Spleen (tissue), 7 donors: ENCODE measurements around the gene TCTN3.

Experiments used
- POLR2A ChIP-seq, 3 donors: fragments of 450-650 bp; IDR thresholded peaks; one replicate each; pipeline ENCODE4 v1.5.1; 2017; ENCODE audit warnings: antibody characterized with exemption in 3 of 3, mild to moderate bottlenecking in 1 of 3
- POLR2AphosphoS5 ChIP-seq, 3 donors: sonication (generic); formaldehyde crosslinking; IDR thresholded peaks; one replicate each; pipeline ENCODE4 v1.5.1; 2017; ENCODE audit warnings: antibody characterized with exemption in 3 of 3
- TF ChIP-seq, protein P1 (sequence below), 11 experiments: fragments of 200-600 bp in 7 of 11; fragments of 450-650 bp in 4 of 11; sonication (generic) in 4 of 11; IDR thresholded peaks in 8 of 11; conservative IDR thresholded peaks in 3 of 11; 1 replicate in 7 of 11; 2 replicates in 4 of 11; pipeline versions ENCODE4 v1.4.0 to v1.8.0; 2016 to 2021; ENCODE audit warnings: antibody characterized with exemption in 11 of 11, inconsistent platforms in 4 of 11, mild to moderate bottlenecking in 1 of 11
- donor health status: DM: no; HTN: no; CAD: no; lungs with moderate emphysema.
- donor health status: DM: no; HTN: no; CAD: no.
- donor health status: DM: no; HTN: no; CAD: no.

GRCh38 chr10:95651346-95652060, 42.2 kb downstream of the TCTN3 start:
- TF ChIP-seq, protein P1, sequence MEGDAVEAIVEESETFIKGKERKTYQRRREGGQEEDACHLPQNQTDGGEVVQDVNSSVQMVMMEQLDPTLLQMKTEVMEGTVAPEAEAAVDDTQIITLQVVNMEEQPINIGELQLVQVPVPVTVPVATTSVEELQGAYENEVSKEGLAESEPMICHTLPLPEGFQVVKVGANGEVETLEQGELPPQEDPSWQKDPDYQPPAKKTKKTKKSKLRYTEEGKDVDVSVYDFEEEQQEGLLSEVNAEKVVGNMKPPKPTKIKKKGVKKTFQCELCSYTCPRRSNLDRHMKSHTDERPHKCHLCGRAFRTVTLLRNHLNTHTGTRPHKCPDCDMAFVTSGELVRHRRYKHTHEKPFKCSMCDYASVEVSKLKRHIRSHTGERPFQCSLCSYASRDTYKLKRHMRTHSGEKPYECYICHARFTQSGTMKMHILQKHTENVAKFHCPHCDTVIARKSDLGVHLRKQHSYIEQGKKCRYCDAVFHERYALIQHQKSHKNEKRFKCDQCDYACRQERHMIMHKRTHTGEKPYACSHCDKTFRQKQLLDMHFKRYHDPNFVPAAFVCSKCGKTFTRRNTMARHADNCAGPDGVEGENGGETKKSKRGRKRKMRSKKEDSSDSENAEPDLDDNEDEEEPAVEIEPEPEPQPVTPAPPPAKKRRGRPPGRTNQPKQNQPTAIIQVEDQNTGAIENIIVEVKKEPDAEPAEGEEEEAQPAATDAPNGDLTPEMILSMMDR (IDR thresholded peaks at IDR 0.05 in 8 of 11, conservative IDR thresholded peaks at IDR 0.05 in 3 of 11): no peak
- no peak for TF ChIP-seq POLR2A (IDR thresholded peaks at IDR 0.05)
- no peak for TF ChIP-seq POLR2AphosphoS5 (IDR thresholded peaks at IDR 0.05)
